GM21423 (cell line): ENCODE measurements around the gene PRCP.
"Not testable (repeated sequence)": the region's sequence is repeated elsewhere in the genome, so short reads cannot be mapped to it uniquely, and the experiment has no call there.

Experiments
- ATAC-seq: cut with Tn5 transposase; IDR thresholded peaks from one replicate; pipeline ENCODE4 v1.9.1; 2021; ENCODE audit warnings: mild to moderate bottlenecking, moderate library complexity; ENCODE audit not compliant: unreplicated experiment

PRCP gene

DNA sequence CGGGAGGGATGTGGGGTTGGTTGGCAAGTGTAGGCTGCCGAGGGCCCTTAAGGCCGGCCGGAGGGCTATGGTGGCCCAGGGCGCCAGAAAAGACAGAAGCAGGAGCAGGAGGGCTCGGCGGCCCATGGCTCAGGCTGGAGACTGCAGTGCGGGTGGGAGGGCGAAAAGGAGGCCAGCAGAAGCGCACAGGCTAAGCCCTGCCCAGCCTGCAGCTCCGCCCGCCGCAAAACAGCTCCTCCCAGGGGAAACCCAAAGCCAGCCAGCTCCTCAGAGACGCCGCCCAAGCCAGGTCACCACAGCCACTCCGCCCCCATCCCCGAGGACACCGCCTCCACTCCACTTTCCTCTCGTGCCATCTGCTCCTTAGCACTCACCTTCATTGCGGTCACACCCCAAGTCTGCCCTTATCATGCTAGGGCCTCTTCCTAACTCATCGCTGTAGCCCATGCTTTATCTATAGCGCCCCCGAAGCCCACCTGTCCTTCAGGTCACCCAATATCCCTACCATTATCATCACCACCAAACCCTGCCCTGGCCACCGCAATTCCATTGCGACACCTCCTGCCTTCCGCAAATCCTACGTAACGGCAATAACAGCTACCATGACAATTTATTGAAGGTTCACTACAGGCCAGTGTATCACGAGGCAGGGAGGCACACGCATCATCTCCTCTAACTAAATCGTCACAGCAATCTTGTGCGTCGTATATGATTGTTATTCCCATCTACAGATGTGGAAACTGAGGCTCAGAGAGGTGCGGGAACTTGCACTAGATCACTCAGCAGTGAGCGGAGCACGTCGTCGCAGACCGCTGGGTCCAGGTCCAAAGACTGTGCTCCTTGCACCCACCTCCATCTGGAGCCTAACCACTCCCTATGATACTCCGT, at the start of gene PRCP:
Gene PRCP, minus strand, starts transcription at position 154 of the 888 bp plus-strand sequence. Its CDS starts 28 bp downstream, at position 126.
- peak; percentile 77 for ATAC-seq

DNA sequence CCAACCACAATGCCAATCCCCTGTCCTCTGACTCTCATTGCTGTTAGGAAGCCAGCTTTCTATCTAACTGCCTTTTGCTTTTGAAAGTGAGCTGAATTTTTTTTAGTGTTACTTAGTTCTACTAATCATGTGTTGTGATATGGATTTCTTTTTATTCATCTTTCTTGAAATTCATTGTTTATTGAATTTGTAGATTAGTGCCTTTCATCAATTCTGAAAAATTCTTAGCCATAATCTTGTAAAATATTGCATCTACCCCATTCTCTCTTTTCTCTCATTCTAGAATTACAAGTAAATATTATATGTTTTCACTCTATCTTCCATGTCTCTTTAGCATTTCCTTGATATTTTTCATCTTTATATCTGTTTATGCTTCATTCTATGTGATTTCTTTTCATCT, 49.1 kb upstream of the PRCP start:
- ATAC-seq, result no peak

DNA sequence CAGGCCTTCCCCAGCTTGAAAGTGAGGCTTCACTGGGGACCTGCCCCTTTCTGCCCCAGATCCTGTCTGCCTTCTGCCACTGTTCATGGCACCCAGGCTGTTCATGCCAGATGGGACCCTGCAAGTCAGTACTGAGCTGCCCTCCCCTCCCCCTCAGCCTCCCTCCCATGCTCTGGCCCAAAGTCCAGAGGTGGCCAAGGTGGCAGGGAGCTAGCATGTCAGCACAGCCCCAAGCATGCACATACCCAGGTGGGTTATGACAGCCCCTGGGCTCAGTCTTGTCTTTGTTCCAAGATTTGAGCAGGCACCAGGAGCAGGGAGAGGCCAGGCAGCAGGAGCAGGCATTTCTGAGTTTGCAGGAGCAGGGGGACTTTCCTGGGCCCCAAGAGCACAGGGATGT, 45.5 kb upstream of the PRCP start:
- no peak for ATAC-seq

DNA sequence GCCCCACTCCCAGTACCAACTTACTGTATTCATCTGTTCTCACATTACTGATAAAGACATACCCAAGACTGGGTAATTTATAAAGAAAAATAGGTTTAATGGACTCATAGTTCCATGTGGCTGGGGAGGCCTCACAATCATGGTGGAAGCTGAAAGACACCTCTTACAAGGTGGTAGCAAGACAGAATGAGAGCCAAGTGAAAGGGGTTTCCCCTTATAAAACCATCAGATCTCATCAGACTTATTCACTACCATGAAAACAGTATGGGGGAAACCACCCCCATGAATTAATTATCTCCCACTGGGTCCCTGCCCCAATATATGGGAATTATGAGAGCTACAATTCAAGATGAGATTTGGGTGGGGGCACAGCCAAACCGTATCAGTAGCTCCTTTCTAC, 44.8 kb upstream of the PRCP start:
- not testable (repeated sequence) for ATAC-seq

DNA sequence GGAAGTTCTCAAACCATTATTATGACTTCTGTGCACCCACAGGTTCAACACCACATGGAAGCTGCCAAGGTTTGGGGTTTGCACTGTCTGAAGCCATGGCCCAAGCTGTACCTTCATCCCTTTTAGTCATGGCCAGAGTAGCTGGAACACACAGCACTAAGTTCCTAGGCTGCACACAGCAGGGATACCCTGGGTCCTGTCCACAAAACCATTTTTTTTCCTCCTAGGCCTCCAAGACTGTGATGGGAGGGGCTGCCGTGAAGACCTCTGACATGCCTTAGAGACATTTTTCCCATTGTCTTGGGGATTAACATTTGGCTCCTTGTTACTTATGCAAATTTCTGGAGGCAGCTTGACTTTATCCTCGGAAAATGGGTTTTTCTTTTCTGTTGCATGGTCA, 44.0 kb upstream of the PRCP start:
- ATAC-seq, result no peak

DNA sequence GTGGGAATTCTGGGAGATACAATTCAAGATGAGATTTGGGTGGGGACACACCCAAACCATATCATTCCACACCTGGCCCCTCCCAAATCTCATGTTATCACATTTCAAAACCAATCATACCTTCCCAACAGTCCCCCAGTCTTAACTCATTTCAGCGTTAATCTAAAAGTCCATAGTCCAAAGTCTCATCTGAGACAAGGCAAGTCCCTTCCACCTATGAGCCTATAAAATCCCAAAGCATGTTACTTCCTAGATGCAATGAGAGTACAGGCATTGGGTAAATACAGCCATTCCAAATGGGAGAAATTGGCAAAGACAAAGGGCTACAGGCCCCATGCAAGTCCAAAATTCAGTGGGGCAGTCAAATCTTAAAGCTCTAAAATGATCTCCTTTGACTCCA, 43.2 kb upstream of the PRCP start:
- not testable (repeated sequence) for ATAC-seq

DNA sequence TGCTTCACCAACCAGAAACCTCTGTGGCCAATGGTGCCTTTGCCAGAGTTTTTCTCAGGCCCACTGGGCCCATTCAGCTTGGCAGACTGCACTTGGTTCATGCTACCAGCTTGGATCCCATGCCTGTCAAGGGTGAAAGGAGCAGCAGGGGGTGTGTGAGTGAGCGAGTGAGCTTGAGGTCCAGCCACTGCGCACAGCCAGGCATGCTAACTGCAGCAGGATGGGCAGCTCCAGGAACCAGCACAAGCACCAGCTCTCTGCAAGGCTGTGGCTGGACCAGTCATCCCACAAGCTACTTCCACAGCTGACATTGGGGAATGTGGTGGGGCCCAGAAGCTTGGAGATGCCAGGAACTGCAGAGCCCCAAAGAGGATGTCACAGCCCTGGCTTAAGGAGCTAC, 42.1 kb upstream of the PRCP start:
- no peak for ATAC-seq

DNA sequence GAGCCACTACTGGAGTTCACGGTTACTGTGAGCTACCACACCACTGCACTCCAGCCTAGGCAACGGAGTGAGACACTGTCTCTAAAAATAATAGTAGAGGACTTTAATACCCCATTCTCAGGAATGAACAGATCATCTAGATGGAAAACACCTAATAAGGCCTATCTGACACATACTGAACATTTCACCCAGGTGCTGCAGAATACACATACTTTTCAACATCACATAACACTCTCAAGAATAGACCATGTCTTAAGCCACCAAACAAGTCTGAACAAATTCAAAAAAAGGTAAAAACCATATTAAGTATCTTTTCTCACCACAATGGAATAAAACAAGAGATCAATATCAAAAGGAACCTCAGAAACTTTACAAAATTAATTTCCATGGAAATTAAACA, 39.2 kb upstream of the PRCP start:
- ATAC-seq, result no peak

DNA sequence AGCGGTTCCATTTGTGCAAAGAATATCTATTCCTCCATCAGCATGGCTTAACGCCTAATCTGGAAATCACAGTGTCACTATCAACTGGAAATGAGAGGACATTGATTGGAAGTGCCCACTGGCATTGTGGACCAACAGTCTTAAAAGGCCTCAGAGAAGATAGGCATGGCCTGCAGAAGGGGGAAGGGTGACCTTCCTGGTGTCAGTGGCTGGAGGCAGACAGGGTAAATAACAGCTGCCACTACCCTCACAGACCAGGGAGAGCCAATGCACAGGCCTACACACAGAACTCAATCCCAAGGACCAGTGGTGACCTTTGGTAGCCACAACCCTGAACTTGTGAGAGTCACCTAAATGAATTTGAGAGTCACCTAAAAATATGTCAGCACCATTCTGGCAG, 37.3 kb upstream of the PRCP start:
- no peak for ATAC-seq

DNA sequence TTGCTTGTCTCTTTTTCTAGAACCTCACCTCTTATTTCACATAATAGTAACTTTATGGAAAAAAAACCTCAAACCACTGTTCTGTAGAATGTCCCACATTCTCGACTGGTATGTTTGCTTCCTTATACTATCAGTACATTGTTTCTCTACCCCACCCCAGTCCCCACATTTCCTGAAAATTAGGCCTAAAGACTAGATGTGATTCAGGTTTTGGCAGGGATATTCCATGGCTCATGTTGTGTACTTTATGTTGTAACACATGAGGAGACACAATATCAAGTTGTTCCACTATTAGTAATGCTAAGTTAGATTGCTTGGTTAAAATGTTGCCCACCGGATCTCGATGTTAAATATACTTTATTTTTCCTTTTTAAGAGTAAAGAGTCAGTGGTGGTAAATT, 36.0 kb upstream of the PRCP start:
- ATAC-seq, result no peak

DNA sequence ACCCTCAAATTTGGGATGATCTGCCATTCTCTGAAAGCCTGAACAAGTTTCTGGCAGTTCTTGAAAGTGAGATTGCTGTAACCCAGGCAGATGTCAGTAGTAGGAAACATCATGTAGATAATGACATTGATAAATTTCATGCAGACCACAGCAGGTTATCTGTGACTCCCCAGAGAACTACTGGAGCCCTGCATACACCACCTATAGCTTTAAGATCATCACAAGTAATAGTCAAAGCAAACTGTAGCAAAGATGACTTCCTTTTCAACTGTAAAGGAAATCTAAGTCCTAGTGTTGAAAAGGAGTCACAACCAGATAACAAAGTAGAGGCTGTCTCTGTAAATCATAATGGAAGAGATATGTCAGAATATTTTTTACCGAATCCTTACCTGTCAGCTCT, 32.3 kb upstream of the PRCP start:
- no peak for ATAC-seq

DNA sequence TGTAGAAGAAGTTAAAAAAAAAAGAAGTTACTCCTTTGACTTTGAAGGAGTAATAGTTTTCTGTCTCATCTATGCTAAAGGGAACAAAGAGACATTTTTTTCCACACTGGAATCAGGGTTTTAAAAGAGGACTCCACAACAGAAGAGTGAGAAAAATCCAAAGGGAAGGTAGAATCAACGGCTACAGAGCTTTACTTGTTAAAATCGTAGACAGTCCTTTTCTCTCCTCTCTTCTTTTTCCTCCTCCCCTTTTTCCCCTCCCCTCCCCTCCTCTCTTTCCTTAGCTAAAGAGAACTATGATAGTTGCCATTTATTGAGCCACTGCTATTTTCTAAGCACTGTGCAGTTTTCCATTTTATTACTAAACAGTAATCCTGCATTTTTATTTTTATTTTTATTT, 30.5 kb upstream of the PRCP start:
- ATAC-seq, result no peak

DNA sequence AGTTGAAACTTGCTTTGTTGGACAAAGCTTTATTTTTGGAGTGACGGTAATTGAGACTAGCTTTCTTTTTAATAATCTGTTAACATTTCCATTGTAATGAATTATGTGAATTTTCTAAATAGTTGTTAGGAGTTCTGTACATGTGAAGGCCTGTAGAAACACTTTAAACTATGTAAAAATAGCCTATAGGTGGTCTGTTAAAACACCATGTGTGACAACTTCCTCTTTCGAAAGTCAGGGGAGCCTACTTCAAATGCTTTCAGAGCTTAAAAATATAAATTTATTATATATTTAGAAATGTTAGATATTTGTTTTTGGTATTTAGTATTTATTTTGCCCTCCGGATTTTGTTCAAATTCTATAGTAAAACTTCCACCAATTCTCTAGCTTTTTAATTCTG, 30.0 kb upstream of the PRCP start:
- ATAC-seq, result peak; percentile 51

DNA sequence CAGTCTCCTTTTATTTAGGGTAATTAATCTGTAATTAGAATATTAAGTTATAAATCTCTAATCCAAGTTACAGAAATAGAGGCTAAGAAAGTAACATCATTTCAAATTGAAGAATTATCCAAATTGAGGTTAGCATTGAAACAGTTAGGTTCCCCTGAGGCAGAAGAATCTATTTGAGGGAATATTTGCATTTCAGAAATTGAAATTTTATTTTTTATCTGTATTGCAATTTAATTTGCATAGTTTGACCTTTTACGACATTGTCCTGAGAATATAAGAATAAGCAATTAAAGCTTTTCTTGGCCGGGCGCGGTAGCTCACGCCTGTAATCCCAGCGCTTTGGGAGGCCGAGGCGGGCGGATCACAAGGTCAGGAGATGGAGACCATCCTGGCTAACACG, 28.9 kb upstream of the PRCP start:
- no peak for ATAC-seq

DNA sequence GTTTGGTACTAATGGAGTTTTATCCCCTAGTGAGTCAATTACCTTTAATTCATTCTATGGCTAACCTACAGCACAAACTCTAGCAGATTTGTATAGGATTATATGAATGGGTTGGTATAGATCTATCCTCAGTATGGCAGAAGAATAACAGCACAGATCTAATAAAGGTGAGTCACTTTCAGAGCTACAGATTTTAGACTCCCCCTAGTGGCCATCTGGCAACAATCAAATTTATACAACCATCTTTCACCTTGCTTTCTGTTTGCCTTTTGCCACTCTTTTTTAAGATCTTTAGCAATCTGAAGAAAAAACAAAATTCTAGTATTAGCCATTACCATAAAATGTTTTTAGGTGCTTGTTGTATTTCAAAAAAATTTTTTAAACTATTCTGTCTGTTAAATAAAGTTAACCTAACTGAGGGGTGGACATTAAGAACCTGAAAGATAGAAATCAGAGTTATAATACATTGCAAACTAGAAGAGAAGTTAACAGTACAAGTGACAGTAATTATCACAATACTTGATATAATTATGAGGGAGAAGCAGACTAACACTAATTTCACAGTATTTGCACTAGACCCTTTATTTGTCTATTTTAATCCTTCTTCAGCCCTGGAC, 27.1 kb upstream of the PRCP start:
- ATAC-seq, result peak; percentile 77

DNA sequence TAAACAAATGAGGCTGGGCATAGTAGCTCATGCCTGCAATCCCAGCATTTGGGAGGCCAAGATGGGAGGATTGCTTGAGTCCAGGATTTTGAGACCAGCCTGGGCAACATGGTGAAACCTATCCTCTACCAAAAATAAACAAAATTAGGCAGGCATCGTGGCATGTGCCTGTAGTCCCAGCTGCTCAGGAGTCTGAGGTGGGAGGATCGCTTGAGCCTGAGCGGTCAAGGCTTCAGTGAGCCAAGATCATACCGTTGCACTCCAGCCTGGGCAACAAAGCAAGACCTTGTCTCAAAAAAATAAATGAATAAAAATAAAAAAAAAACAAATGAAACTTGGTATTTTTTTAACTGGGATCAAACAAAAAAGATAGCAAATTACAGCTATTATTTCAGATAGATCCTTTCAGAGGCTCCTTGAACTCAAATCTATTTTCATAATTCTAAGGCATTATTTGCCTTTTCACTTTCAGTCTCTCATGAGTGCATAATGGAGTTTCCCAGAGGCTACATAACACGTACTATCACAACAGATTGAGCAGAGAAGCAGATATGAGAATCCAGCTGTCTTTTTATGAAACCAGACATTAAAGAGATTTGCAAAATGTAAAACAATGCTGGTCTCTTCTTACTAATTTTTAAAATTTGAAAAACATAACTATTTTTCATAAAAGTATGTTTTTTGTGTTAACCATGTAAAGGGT, 24.4 kb upstream of the PRCP start:
- peak; percentile 54 for ATAC-seq

DNA sequence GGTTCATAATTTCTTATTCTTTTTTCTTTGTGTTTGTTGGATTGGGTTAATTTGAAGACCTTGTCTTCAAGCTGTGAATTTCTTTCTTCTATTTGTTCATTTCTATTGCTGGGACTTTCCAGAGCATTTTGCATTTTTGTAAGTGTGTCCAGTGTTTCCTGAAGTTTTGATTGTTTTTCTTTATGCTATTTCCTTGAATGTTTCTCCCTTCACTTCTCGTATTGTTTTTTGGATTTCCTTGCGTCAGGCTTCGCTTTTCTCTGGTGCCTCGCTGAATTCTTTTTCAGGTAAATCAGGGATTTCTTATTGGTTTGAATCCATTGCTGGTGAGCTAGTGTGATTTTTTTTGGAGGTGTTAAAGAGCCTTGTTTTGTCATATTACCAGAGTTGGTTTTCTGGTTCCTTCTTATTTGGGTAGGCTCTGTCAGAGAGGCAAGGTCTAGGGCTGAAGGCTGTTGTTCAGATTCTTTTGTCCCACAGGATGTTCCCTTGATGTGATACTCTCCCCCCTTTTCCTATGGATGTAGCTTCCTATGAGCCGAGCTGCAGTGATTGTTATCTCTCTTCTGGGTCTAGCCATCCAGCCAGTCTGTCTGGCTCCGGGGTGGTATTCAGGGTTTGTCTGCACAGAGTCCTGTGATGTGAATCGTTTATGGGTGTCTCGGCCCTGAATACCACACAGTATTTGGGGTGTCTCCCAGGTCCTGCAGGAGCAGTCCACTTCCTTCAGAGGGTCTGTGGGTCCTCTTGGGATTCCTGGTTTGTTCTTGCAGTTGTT, 22.4 kb upstream of the PRCP start:
- not testable (repeated sequence) for ATAC-seq

DNA sequence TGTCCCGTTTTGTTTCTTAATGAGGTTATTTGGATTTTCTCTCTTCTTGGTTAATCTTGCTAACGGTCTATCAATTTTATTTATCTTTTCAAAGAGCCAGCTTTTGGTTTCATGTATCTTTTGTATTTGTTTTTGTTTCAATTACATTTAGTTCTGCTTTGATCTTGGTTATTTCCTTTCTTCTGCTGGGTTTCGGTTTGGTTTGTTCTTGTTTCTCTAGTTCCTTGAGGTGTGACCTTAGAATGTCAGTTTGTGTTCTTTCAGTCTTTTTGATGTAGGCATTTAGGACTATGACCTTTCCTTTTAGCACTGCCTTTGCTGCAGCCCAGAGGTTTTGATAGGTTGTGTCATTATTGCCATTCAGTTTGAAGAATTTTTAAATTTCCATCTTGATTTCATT, 20.0 kb upstream of the PRCP start:
- not testable (repeated sequence) for ATAC-seq

DNA sequence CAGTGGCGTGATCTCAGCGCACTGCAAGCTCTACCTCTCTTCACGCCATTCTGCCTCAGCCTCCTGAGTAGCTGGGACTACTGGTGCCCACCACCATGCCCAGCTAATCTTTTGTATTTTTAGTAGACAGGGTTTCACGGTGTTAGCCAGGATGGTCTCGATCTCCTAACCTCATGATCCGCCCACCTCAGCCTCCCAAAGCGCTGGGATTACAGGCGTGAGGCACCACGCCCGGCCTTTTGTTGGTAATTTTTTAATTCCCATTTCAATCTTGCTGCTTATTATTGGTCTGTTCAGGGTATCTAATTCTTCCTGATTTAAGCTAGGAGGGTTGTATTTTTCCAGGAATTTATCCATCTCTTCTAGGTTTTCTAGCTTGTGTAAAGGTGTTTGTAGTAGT, 19.6 kb upstream of the PRCP start:
- not testable (repeated sequence) for ATAC-seq

DNA sequence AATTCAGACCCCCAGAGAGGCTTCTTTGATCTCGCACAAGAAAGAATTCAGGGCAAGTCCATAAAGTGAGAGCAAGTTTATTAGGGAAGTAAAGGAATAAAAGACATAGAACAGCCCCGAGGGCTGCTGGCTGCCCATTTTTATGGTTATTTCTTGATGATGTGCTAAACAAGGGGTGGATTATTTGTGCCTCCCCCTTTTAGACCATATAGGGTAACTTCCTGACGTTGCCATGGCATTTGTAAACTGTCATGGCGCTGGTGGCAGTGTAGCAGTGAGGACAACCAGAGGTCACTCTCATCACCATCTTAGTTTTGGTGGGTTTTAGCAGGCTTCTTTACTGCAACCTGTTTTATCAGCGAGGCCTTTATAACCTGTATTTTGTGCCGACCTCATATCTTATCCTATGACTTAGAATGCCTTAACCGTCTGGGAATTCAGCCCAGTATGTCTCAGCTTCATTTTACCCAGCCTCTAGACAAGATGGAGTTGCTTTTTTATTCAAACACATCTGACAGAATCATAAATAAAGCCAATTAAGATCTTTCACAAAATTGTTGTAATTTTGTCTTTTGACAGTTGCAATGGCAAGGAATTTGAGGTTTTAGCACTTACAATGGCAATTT, 8.9 kb upstream of the PRCP start:
- ATAC-seq, result no peak

DNA sequence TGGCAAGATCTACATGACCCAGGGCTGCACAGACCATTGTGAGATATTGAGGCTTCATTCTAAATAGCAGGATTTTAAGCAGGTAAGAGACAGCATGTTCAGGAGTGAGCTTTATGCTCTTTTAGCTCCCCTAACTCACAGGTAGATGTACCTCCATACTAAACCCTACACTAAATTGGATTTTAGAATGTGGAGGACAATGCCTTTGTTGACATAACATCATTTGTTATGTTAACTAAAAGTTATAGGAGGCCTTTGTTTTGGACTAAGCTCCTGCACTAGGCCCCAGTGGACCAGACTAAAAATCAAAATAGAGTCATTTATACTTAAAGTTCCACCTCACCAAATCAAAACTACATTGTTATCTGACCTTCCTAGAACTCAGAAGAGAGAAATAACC, 8.1 kb upstream of the PRCP start:
- ATAC-seq, result no peak
